WTC11 (cell line): ENCODE data around the gene LEMD3. TPM values are rescaled to one million over a fixed set of nuclear protein-coding genes. Genes with fewer than 3 reads are reported as not detected.

Source experiments
- ATAC-seq: fragments of 200-7000 bp; cut with Tn5 transposase; 2 replicates; pipeline ENCODE4 v1.10.0; 2021; ENCODE audit warnings: mild to moderate bottlenecking, moderate library complexity
- CTCF ChIA-PET: fragments of 300-600 bp; sonication (Branson Sonifier 250); formaldehyde crosslinking; loops from one replicate; lab custom pipeline; 2021; ENCODE audit warnings: antibody characterized with exemption; lab: Charles Lee
- POLR2A ChIA-PET: fragments of 350-600 bp; sonication (Branson Sonifier 250); formaldehyde crosslinking; loops from one replicate; lab custom pipeline; 2021; ENCODE audit warnings: antibody characterized with exemption; lab: Charles Lee
- DNase-seq: peaks from one replicate; pipeline ENCODE4 v3.0.0; 2021; ENCODE audit warnings: low spot score
- H3K27ac Mint-ChIP-seq: 2 replicates; pipeline ENCODE4 v1.8.0; 2021; ENCODE audit warnings: mixed read lengths
- H3K27me3 Mint-ChIP-seq: 2 replicates; pipeline ENCODE4 v1.8.0; 2021; ENCODE audit warnings: low read depth, mild to moderate bottlenecking, moderate library complexity, mixed read lengths
- H3K36me3 Mint-ChIP-seq: 2 replicates; pipeline ENCODE4 v1.8.0; 2021; ENCODE audit warnings: mixed read lengths
- H3K4me1 Mint-ChIP-seq: 2 replicates; pipeline ENCODE4 v1.8.0; 2022; ENCODE audit warnings: mixed read lengths
- H3K4me3 Mint-ChIP-seq: 2 replicates; pipeline ENCODE4 v1.8.0; 2021; ENCODE audit warnings: mild to moderate bottlenecking, moderate library complexity, mixed read lengths
- H3K9me3 Mint-ChIP-seq: 2 replicates; pipeline ENCODE4 v1.8.0; 2021; ENCODE audit warnings: mixed read lengths
- AFF4 ChIP-seq: sonication (generic); formaldehyde crosslinking; IDR thresholded peaks from 2 replicates; pipeline ENCODE4 v1.8.1; 2023; ENCODE audit warnings: mild to moderate bottlenecking, missing genetic modification reagents, borderline replicate concordance
- ATF3 ChIP-seq: sonication (generic); formaldehyde crosslinking; conservative IDR thresholded peaks from 2 replicates; pipeline ENCODE4 v1.8.1; 2022; ENCODE audit warnings: mild to moderate bottlenecking, missing genetic modification reagents
- CTCF ChIP-seq: fragments of 200-600 bp; IDR thresholded peaks from 2 replicates; pipeline ENCODE4 v1.8.0; 2022; ENCODE audit warnings: antibody characterized with exemption
- EMX1 ChIP-seq: fragments of 250-450 bp; sonication (Bioruptor Pico); IDR thresholded peaks from 2 replicates; pipeline ENCODE4 v1.8.0; 2021; ENCODE audit warnings: mild to moderate bottlenecking
- IRF2 ChIP-seq: sonication (generic); formaldehyde crosslinking; IDR thresholded peaks from 2 replicates; pipeline ENCODE4 v1.8.0; 2022; ENCODE audit warnings: low read depth, missing genetic modification reagents, borderline replicate concordance
- MLX ChIP-seq: sonication (generic); formaldehyde crosslinking; IDR thresholded peaks from 2 replicates; pipeline ENCODE4 v1.8.1; 2023; ENCODE audit warnings: mild to moderate bottlenecking, missing genetic modification reagents, moderate library complexity
- PRDM15 ChIP-seq: sonication (generic); formaldehyde crosslinking; IDR thresholded peaks from 2 replicates; pipeline ENCODE4 v1.8.0; 2022; ENCODE audit warnings: missing genetic modification reagents
- SOX15 ChIP-seq: fragments of 250-450 bp; sonication (Bioruptor Pico); IDR thresholded peaks from 2 replicates; pipeline ENCODE4 v1.9.0; 2021; ENCODE audit warnings: mild to moderate bottlenecking
- USF1 ChIP-seq: sonication (generic); formaldehyde crosslinking; IDR thresholded peaks from 2 replicates; pipeline ENCODE4 v1.8.0; 2022; ENCODE audit warnings: mild to moderate bottlenecking, missing genetic modification reagents
- USF2 ChIP-seq: sonication (generic); formaldehyde crosslinking; IDR thresholded peaks from 2 replicates; pipeline ENCODE4 v1.8.1; 2023; ENCODE audit warnings: mild to moderate bottlenecking, missing genetic modification reagents, moderate library complexity
- ZNF263 ChIP-seq: sonication (generic); formaldehyde crosslinking; IDR thresholded peaks from 2 replicates; pipeline ENCODE4 v1.8.1; 2022; ENCODE audit warnings: low read depth, mild to moderate bottlenecking, moderate library complexity, missing genetic modification reagents
- total RNA-seq: library from RNA; stranded (reverse); gene quantifications from 3 replicates; pipeline ENCODE4 v1.2.3, GENCODE V29; 2021

Gene LEMD3
- total RNA-seq, 1 experiment from 2014 or later: 31.3 TPM

GRCh38 chr12:65276916-65277530 is 107.6 kb downstream of the LEMD3 start (continued):
- TF ChIP-seq MLX (no peak), USF2 (no peak)

- Mint-ChIP-seq H3K27ac (no peak overlapping the region), H3K4me1 (peaks cover 20% of the 10 kb centered on the region), H3K4me3 (peak overlapping the region; percentile 80), H3K9me3 (no peaks in the 10 kb centered on the region), H3K27me3 (peaks cover 47% of the 10 kb centered on the region), H3K36me3 (no peaks in the 10 kb centered on the region)
- ATAC-seq (peak; percentile 17), DNase-seq (no peak)
- CTCF ChIA-PET: no interaction called here
- TF ChIP-seq EMX1 (CRISPR knock-in tag) (no peak), ATF3 (no peak), USF1 (CRISPR knock-in tag) (no peak), ZNF263 (CRISPR knock-in tag) (peak; percentile 100), CTCF (no peak), AFF4 (no peak), IRF2 (CRISPR knock-in tag) (no peak), SOX15 (no peak), PRDM15 (CRISPR knock-in tag) (no peak)
- POLR2A ChIA-PET: no interaction called here
Observed at GRCh38 chr12:65277994-65278575, 108.7 kb downstream of the LEMD3 start.
